Germinal center (tissue), 1 donor: ENCODE data around the gene RNF222.

Experiments
- DNase-seq: peaks from one replicate; pipeline ENCODE4 v3.0.0; 2012; ENCODE audit warnings: mixed read lengths, low spot score

RNF222 gene, protein sequence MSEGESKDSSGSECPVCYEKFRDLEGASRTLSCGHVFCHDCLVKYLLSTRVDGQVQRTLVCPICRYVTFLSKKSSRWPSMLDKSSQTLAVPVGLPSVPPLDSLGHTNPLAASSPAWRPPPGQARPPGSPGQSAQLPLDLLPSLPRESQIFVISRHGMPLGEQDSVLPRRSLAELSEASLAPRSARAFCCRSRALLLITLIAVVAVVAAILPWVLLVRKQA

DNA sequence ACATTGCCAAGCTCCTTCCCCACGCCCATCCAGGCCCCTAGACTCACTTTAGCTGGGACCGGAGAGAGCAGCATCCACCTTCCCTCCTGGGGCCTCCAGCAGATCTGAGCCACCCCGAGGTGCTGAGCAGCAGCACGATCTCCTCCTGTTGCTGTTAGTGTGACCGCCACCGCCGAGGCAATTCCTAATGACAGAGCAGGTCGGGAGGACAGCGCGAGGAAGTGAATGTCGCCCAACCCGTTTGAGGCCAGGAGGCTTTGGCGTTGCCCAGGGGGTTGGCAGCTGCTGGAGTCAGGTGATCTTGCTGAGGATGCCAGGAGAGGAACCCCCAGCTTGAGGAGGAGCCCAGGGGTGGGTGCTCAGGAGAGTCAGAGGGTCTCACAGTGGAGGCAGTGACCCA, at the start of gene RNF222:
Gene RNF222, minus strand, starts transcription at position 192 of the 400 bp plus-strand sequence. CDS start 4,366 bp downstream, outside the sequence.
- DNase-seq, result no peak

DNA sequence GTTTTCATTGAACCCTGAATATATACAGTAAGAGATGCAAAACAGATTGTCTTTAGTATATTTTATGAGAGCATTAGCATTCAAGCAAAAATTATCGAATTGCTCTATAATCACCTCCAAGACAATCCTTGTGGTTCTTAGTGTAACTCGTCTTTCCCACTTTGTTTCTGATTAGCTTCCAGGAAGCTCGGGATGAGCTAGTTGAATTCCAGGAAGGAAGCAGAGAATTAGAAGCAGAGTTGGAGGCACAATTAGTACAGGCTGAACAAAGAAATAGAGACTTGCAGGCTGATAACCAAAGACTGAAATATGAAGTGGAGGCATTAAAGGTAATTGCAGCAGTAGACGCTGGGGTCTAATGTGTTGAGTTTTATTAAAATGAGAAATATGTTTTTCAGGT, 47.9 kb upstream of the RNF222 start:
- no peak for DNase-seq

DNA sequence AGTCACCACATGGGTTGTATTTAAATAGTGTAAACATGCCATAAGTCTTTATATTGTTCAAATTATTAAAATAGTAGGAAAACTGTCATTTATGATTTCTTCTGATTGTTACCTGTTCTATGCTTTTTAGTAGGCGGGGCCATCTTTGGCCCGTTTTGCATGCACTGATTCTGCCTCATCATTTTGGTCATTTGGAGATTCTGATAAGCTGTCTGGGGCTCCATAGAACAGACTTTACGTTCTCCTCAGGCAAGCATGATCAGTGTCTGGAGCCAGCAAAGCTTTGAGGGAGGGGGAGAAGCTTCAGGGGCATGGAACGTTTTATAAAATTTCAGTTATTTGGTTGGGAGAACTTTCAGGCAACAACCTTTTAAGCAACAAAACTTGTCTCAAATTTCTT, 46.9 kb upstream of the RNF222 start:
- no peak for DNase-seq

DNA sequence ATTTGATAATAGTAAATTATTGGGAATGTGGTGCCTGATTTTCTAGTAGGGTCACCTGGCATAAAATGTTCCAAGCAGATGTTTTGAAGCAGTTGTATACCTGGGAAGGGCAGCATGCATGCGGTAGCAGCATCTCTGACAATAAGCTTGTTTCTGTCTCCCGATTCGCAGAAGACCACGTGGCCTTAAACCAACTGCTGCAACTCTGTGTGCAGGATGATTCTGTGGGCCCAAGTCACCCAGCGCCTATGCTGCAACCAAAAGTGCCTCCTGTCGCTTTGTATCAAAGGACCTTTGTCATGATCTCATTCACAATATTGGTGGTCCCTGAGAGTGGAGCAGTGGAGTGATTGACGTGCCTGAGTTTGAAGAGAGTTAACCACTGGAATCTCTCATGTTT, 46.1 kb upstream of the RNF222 start:
- DNase-seq, result no peak

DNA sequence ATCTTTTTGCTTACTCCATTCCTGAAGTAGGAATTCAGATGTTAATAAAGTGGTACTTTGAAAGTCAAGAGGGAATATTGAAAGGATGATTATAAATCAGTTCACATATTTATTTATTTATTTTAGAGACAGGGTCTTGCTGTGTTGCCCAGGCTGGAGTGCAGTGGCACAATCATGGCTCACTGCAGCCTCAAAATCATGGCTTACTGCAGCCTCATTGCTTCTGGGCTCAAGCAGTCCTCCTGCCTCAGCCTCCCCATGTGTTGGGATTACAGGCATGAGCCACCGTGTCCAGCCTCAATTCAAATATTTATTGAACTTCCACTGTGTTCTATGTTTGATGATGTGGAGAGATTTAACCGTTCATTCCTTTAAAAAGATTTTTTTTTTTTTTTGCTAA, 44.7 kb upstream of the RNF222 start:
- DNase-seq, result no peak

DNA sequence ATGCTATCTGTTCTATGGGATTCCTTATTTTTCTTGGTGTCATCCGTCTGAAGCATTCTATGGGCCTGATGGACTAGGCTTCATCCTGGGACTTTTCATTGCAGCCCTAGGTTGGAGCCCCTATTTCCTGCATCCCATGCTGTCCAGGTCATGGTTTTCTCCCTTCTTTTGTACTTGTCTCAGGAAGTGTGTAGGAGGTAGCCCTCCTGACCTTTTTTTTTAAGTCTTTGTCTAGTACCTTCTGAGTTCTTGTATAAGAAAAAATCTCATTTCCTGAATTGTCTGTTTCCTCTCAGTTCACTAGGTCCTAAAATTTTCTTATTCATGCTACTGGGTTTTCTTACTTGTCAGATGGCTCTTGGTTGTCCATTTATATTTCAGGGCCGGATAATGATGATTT, 44.1 kb upstream of the RNF222 start:
- DNase-seq, result no peak

DNA sequence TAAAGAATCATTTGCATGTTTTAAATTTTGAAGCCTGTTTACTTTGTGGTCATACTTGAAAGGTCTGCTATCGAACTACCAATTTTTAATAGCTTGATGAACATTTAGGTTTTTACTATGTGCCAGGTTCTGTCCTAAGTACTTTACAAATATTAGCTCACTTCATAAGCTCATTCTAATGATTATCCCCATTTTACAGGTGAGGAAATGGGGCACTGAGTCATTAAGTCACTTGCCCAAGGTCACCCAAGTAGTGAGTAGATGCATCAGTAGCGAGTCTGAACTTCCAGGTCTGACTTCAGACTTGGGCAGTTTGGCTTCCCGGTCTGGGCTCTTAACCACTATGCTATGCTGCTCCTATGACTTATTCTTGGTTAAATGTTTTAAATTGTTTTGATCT, 42.1 kb upstream of the RNF222 start:
- no peak for DNase-seq

DNA sequence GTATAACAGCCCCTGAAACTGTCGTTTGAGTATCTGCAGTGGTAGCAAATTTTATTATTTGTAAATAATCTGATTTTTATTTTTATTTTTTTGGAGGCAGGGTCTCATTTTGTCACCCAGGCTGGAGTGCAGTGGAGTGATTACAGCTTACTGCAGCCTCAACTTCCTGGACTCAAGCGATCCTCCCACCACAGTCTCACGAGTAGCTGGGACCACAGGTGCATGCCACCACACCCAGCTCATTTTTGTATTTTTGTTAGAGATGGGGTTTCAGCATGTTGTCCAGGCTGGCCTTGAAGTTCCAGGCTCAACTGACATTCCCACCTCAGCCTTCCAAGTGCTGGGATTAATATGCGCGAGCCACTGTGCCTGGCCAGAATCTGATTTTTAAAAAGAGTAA, 40.8 kb upstream of the RNF222 start:
- no peak for DNase-seq

DNA sequence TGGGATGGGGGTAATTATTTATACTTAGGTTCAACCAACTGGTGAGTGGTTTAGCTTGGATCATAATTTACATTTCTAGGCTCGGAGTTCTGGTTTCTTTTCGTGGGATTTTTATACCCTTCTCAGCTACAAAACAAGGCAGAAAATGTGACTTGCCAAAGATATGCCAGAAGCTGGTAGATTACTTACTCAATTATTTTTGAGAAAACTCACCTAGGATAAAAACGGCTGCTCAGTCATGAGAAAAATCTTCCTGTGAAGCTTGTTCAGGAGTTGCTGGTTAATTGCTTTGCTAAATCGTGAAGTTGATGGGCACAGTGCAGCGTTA, 39.2 kb upstream of the RNF222 start:
- DNase-seq, result no peak

DNA sequence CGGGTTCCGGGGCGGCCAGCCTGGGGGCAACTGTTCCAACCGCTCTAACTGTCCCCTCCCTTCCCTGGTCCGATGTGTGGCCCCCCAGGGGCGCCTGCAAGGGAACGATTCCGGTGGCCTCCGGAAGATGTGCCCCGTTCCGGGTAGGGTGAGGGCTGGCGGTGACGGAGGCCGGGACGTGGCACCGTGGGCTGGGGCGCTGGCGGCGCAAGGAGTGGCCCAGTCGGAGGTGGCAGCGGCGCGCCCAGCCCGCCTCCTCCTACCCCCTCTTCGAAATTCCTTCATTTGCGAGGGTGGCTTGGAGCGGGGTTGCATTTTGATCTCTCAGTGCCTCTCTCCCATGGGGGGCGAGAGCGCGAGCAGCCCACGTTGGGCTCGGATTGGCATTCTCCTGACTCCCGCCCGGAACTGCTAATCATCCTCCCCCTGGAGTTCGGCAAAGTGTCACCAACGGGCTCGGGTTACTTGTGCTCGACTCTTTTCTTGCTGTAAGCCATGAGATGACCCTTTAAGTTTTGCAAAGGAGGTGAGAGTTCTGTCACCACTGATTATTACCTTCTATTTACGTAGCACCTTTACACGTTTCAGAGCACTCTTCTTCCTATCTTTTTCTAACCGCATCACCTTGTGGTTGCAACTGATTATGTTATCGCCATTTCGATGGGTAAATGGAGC, 38.7 kb upstream of the RNF222 start:
- peak; percentile 64 for DNase-seq

DNA sequence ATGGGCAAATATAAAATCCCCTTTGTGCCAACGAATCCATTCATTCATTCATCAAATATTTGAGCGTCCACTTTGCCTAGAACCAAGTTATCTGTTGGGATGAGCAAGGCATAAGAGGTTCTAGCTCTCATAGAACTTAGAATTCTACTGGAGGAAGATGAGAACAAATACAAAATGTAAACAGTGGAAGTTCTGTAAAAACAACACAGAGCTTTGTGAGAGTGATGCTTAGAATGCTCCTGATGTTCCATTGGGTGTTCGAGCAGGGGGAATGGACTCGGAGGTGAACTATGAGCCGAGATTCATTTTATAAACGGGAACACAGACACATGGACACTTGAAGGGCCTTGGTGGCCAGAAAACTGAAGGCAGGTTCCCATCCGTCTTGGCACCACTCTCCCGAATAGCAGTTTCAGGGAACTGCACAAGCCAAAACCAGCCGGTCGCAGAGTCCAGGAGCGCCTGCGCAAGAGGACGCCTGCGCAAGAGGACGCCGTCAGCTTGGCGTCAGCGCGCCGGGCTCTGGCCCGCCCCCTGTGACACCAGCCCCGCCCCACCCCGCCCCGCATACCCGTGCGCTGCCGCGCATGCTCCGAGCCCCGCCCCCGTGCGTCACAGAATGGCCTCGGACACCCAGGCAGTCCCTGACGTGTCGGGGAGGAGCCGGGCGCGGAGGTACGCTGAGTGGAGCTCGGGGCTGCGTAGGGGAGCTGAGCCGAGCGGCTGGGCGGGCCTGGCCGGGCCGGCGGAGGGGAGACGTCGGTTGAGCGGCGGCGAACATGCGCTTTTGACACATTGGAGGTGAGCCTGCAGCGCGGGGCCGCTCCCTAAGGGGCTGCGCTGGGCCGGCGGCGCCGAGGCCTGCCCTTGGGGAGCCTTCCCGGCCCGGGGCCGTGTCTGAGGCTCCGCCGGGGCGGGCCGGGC, 37.9 kb upstream of the RNF222 start, which contains the start of gene NDEL1:
Gene NDEL1, plus strand, starts transcription at position 640 of the 924 bp plus-strand sequence. CDS start 8,388 bp downstream, outside the sequence.
- peak; percentile 99 for DNase-seq

DNA sequence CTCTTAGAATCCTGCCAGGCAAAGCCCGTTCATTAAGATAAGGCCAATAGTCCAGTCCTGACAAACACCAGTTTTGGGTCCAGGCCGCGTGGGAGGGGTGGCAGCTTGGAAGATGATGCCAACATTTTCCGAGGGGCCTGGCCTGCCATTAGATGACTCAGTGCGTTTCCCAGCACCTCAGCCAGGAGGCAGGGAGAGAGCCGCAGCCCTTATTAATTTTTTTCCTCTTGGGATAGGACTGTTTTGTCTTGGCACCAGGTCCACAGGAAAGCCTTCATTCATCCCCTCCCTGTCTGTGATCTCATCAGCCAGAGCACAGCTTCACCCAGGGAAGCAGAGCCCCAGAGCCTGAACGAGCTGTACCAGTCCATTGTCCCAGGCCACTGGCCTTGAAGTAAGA, 33.3 kb upstream of the RNF222 start:
- no peak for DNase-seq

DNA sequence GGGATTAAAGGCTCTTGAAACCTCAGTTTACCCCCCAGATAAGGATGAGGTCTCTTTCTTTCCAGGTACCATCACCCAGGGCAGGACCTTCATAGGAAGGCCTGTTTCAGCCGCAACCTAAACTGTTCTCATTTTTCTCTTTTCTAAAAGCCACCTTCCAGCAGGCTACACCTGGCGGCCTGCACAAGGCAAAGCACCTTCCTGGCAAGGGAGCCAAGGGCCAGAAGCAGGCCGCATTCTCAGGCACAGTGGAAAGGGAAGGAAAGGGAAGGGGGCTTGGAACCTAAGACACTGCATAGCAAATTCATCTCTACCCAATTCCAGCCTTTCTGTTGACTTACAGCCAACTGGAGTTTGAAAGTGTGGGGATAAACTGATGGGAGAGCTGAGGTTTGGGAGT, 29.2 kb upstream of the RNF222 start:
- no peak for DNase-seq

DNA sequence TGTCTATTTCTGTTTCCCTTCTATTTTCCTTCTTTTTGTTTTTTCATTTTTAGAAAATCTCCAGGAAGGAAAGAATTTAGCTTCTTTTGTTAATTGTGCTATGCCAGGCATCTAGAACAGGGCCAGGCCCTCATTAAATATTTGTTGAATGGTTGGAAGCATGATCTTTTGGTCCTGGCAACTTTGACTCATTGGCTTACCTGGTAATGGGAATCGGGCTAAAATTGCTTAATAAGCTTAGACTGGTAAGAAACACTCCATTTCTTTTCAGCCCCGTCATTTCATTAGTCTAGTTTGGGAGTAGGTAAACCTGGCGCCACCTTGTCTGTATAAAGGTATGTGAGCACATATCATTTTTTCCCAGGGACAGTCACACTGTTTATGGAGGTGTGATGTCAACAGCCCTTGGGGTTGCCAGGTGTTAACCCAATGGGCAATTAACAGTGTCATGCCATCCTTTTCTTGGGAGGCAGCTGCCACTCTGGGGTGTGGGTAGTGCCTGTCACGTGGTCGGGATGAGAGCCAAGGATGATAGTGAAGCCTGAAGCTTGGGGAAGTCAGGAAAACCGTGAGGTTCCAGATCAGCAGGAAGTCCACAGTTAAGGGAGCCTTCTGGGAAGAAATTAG, 28.6 kb upstream of the RNF222 start:
- DNase-seq, result no peak

DNA sequence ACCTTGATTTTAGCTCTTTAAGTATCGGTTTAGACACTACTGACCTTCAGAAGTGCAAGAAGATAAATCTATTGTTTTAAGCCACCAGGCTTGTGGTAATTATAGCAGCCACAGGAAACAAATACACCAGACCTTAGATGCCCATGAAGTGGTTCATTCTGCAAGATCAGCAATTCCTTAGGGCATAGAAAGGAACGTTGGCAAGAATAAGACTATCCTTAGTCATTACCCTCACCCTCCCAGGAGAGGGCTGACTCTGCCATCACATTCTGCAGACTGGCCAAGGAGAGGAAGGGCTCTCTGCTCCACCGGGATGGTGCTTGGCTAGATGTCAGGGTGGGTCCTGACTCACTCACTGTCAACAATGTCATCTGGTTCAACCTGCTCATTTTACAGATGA, 23.9 kb upstream of the RNF222 start:
- no peak for DNase-seq

DNA sequence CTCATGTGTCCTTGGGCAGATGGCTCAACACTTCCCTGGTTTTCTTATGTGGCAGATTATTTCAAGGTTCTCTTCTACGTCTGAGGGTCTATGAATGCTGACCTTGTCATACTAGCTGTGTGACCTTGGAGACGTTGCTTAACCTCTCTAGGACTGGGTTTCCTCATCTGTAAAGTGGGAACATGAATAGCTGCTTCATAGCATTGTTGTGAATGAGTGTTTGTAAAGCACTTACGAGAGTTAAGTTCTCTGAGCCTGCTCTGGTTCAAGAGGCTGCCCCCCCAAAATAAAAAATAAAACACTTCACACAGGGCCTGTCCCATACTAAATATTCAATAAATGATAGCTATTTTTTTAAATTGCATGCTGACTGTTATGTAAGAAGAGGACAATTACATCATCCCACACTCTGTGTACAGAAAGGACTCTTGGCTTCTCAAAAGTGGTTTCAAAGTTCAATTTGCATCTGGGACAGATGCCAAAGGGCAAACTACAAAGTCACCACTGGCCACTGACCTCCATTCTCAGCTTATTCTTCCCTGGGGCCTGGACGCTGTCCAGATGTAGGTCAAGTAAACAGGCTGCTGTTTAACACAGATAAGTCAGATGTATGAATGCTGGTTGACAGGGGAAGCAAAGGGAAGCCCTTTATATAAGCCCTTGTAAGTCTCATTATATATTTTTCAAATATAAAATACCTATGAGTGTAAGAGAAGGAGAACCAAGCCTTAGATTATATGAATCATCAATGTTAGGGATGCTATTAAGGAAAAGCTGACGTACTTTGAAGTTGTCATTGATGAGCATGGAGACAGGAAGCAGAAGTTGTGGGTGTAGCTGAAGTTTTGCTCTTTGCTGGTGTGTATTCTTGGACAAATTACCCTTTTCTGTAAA, 22.7 kb upstream of the RNF222 start:
- DNase-seq, result no peak

DNA sequence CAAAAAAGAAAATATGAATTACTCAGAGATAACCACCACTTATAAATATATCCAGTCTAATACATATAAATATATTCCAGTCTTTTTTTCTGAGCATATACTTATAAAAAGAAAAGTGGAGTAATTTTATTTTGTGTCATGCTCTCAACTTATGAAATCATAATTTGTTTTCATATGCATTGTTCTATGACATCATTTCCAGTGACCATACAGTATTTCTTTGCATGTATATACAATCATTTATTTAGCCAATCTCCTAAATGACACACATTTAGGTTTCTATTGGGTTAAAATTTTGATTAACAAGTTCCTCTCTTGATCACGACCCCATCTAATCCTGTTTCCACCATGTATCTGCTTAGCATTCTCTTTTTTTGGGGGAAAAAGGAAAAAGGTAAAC, 21.7 kb upstream of the RNF222 start:
- no peak for DNase-seq

DNA sequence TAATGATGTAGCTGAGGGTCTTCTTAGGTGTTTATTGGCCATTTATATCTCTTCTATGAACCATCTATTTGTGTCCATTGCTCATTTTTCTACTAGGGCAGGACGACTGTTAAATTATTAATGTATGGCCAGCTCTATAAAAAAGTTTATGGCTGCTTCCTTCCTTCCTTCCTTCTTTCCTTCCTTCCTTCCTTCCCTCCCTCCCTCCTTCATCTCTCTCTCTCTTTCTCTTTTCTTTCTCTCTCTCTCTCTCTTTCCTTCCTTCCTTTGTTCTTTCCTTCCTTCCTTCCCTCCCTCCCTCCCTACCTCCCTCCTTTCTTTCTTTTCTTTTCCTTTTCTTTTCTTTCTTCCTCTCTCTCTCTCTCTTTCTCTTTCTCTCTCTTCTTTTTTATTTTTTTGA, 20.8 kb upstream of the RNF222 start:
- no peak for DNase-seq

DNA sequence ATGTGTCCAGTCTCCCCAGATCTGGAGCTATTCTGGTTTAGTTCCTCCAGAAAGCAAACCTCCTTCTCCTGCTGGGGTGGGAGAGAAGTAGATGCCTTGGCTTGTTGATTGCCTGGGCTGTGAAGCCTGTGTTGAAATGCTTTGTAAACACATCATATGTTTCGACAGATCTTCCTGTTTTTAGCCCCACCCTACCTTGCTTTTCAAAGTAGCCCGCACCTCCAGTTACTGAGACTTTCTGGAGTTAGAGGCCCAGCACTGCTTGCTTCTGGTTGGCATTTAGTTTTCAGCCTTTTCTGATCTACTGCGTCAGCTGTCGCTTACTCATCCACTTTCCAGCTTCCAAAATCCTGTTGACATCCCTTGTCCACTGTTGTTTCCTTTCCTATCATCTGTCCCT, 20.2 kb upstream of the RNF222 start:
- DNase-seq, result no peak

DNA sequence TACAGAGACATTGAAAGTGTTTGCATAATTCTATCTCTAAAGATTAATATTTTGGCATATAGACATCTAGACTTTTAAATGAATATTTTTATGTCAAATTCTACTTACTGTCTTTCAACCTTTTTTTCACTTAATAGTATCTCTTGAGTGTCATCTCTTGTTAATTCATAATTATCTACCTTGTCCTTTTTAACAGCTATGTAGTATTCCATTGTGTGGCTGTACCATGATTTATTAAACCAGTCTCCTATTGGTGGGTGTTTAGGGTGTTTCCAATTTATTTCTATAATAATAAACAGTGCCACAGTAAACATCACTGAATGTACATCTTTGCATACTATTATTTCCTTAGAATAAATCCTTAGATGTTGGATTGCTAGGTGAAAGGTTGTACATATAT, 16.3 kb upstream of the RNF222 start:
- no peak for DNase-seq

DNA sequence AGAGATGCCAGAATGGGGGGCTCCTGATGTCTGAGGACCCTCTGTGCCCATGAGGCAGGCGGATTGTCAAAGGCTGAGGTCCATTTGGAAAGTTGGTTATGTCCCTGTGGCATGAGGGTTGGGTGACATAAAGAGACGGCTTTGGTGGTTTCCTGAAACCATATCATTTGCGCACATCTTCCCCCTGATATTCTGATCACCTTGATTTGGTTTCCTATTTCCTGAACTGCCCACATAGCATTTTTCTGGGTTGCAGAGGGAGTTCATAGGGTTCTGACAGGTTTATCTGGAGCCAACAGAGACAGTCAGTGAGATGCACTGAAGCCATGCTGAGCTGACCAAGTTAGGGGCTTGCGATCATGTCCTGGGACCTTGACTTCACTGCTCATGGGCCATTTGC, 15.7 kb upstream of the RNF222 start:
- DNase-seq, result no peak

DNA sequence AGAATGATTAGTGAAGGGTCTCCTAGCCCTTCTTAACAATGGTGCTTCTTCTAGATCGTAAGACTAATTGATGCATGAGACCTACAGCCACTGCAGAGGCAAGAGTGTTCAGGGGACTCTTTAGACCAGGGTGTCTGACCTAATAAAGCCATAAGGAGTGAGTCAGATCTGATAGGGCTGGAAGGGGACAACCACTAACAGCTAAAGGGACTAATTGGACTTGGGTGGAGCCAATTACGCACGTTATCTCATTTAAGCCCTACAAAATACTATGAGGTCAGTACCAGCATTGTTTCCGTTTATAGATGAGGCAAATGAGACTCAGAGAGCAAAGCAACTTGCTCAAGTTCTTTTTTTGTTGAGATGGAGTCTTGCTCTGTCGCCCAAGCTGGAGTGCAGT, 14.5 kb upstream of the RNF222 start:
- no peak for DNase-seq
